NB4 (cell line): ENCODE measurements around the gene SREK1IP1.
"Not testable (repeated sequence)": the region's sequence is repeated elsewhere in the genome, so short reads cannot be mapped to it uniquely, and the experiment has no call there.

Source experiments
- DNase-seq: peaks from one replicate; pipeline ENCODE4 v3.0.0; 2010; ENCODE audit warnings: low read depth
- H3K4me3 ChIP-seq: one replicate; pipeline ENCODE4 v1.5.1; 2011; ENCODE audit warnings: mild to moderate bottlenecking, low read depth, low read length, moderate library complexity
- CTCF ChIP-seq: IDR thresholded peaks from one replicate; pipeline ENCODE4 v1.5.1; 2012; ENCODE audit warnings: low read depth, low read length
- MAX ChIP-seq: IDR thresholded peaks from 2 replicates; pipeline ENCODE4 v1.6.1; 2011; ENCODE audit warnings: low read depth, low read length
- MYC ChIP-seq: IDR thresholded peaks from 2 replicates; pipeline ENCODE4 v1.6.1; 2011; ENCODE audit warnings: low read depth, low read length
- POLR2A ChIP-seq: IDR thresholded peaks from 2 replicates; pipeline ENCODE4 v1.6.1; 2011; ENCODE audit warnings: mild to moderate bottlenecking; ENCODE audit not compliant: insufficient read length; ENCODE audit errors: extremely low read depth

SREK1IP1 gene

DNA sequence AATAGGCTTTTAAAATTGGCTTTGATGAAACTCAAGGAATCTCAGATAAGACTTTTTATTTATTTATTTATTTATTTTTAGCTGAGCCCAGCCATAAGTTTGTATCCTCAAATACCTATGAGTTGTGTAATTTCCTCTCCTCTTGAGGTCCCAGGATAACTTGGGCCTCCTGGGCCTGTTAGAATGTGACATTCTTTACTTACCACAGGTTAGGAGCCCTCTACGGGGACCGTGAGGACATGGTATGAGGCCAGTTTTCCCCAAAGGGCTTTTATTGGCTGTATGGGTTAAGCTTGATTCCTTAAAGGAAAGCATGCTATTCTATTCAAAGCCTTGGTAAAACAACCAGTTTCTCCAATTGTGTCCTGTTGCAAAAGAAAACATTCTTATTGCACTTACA, 61.3 kb downstream of the SREK1IP1 start:
- DNase-seq: no peak
- TF ChIP-seq CTCF (no peak), MAX (no peak), MYC (no peak), POLR2A (no peak)
- no peak overlapping the region for H3K4me3 ChIP-seq

DNA sequence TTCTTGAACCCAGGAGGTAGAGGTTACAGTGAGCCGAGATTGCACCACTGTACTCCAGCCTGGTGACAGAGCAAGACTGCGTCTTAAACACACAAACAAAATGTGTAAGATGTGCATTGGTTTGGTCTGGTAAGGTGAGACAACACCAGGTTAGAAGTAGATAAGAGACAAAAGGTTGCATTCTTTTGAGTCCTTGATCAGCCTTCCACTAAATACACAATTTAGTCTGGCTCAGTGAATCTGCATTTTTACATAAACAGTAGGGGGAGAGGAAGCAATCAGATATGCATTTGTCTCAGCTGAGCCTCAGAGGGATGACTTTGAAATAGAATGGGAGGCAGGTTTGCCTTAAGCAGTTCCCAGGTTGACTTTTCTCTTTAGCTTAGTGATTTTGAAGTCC, 62.4 kb downstream of the SREK1IP1 start:
- not testable (repeated sequence) for DNase-seq, H3K4me3 ChIP-seq

- TF ChIP-seq POLR2A (no peak), CTCF (no peak), MAX (no peak), MYC (no peak)
- H3K4me3 ChIP-seq: no peak overlapping the region
- DNase-seq: no peak
Measured at GRCh38 chr5:64700765-64701164, 67.7 kb downstream of the SREK1IP1 start.

DNA sequence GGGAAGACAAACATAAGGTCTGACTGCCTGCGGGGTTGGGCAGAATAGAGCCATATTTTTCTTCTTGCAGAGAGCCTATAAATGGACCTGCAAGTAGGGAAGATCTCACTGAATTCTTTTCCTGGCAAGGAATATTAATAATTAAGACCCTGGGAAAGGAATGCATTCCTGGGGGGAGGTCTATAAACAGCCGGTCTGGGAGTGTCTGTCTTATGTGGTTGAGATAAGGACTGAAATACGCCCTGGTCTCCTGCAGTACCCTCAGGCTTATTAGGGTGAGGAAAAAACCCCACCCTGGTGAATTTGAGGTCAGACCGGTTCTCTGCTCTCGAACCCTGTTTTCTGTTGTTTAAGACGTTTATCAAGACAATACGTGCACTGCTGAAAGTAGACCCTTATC, 72.1 kb downstream of the SREK1IP1 start:
- not testable (repeated sequence) for H3K4me3 ChIP-seq, DNase-seq

GRCh38 chr5:64693636-64694035, 74.9 kb downstream of the SREK1IP1 start:
- no peak overlapping the region for H3K4me3 ChIP-seq
- no peak for TF ChIP-seq MAX
- no peak for TF ChIP-seq POLR2A
- no peak for TF ChIP-seq CTCF
- TF ChIP-seq MYC: no peak
- no peak for DNase-seq

DNA sequence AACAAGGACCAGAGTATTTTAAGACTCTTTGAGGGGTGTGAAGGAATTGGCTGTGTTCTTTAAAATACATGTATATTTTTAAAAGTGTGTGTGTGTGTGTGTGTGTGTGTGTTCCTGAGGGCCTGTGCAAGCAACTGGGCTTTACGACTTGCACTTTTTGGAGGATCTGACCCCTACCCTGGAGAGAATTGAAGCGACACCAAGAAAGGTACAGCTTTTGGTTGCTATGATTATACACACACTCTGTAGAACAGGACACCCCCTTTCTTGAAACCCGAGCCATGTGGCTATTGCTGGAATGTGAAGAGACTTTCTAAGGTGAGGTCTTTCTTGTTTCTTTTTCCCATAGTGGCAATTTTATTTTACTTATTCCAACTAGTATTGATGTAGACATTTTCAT, 77.2 kb downstream of the SREK1IP1 start:
- TF ChIP-seq MAX (no peak), MYC (no peak), POLR2A (no peak), CTCF (no peak)
- H3K4me3 ChIP-seq: no peak overlapping the region
- no peak for DNase-seq

DNA sequence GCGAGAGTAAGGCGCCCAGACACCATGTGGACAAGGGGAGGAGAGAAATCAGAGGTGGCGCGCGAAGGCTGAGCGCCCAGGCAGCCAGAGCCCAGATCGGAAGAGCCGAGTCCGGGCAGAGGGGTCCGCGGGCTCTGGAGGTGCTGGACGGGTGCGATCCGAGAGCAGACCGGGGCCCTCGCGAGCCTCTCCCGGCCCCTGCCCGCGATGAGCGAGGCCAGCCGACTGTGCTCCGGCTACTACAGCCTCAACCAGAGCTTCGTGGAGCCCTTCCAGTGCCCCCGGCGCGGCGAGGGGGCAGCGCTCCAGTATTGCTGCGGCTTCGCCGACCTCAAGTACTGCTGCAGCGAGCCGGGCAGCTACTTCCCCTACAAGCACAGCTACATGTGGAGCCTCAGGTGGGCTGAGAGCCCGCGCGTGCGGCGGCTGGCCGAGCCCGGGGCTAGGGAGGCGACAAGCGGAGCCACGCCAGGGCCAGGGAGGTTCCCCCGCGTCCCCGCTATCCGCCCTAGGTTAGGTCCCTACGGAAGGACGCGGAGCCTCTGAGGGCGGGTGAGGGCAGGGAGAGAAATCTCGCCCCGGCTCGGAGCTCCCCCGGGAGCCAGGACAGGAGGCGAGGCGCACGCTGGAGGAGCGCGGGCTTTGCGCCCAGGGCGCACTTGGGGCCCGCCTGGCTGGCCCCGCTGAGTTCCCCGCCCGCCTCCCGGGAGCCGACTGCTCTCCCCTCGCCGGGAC, 77.9 kb downstream of the SREK1IP1 start, which contains the start of gene SHISAL2B:
Gene SHISAL2B, plus strand, starts transcription at position 87 of the 735 bp plus-strand sequence. Its CDS starts 121 bp downstream, at position 208.
- H3K4me3 ChIP-seq: no peak within 1 kb of the TSS

More for the DNA sequence above, 77.9 kb downstream of the SREK1IP1 start, which contains the start of gene SHISAL2B:
- peak; percentile 13 for DNase-seq
- TF ChIP-seq CTCF (no peak), MAX (no peak), POLR2A (no peak)
